ENCODE results near the gene MAP6. TPM values are rescaled to one million over a fixed set of nuclear protein-coding genes. Genes with fewer than 3 reads are reported as not detected.

MAP6 gene
- total RNA-seq, 1 experiment from 2014 or later = not detected

GRCh38 chr11:75557666-75558494 is 111.0 kb downstream of the MAP6 start:
- Histone ChIP-seq H3K4me1 (ENCODE audit: control insufficient read depth in 1 of 2, insufficient read depth in 2 of 2, low read length in 2 of 2) (peaks cover 3 to 39% of the 10 kb centered on the region in 2 experiments), H3K79me2 (ENCODE audit: insufficient read depth, low read length) (peaks cover 10% of the 10 kb centered on the region), H3K27me3 (ENCODE audit: insufficient read depth, low read length) (no peaks in the 10 kb centered on the region), H4K20me1 (ENCODE audit: insufficient read depth) (no peaks in the 10 kb centered on the region), H3K9me3 (ENCODE audit: control insufficient read depth in 1 of 2, insufficient read depth in 1 of 2, low read depth in 1 of 2, low read length in 2 of 2) (no peaks in the 10 kb centered on the region), H2AFZ (ENCODE audit: low read depth, low read length, poor library complexity, severe bottlenecking) (no peak overlapping the region), H3K4me2 (ENCODE audit: low read length) (peak overlapping the region; percentile 26; the same call in 1 of the 2 replicates), H3K9me2 (ENCODE audit: insufficient read depth) (no peaks in the 10 kb centered on the region), H3K4me3 (replicated peaks in 1 of 2; ENCODE audit: low read depth in 1 of 2, low read length in 2 of 2) (no peak overlapping the region), H3K27ac (ENCODE audit: low read depth, low read length) (no peak overlapping the region), H3K36me3 (ENCODE audit: control insufficient read depth in 1 of 2, insufficient read depth in 2 of 2, low read length in 2 of 2) (no peaks in the 10 kb centered on the region), H3K9ac (ENCODE audit: low read length) (no peak overlapping the region)
- DNase-seq (ENCODE audit: low read depth, low spot score) = no peak
- intact Hi-C loops (cut with micrococcal nuclease) = no loop called here
- no TSS peak for BruUV-seq (replicated peaks)
- no peak for ATAC-seq
- ChIA-PET CTCF (no interaction called here), RAD21 (ENCODE audit: low non-redundant PET in 1 of 2, low total read pairs in 2 of 2, uncharacterized antibody in 2 of 2, unreplicated experiment in 2 of 2) (no interaction called here), POLR2A (no interaction called here)
- TF ChIP-seq EZH2 (IDR thresholded peaks at IDR 0.05) (no peak), TCF7L2 (IDR thresholded peaks at IDR 0.05; ENCODE audit: borderline replicate concordance, extremely low read depth, insufficient read depth, insufficient read length) (no peak), SRF (IDR thresholded peaks at IDR 0.05; ENCODE audit: low read depth) (no peak), YY1 (IDR thresholded peaks at IDR 0.05; ENCODE audit: extremely low read depth, insufficient replicate concordance, low read depth, low read length) (no peak), ELF1 (IDR thresholded peaks at IDR 0.05; ENCODE audit: borderline replicate concordance, low read depth) (no peak), RAD21 (IDR thresholded peaks at IDR 0.05; ENCODE audit: low read depth) (no peak), SIN3A (IDR thresholded peaks at IDR 0.05; ENCODE audit: low read depth) (no peak)

GRCh38 chr11:75556275-75556674 is 112.6 kb downstream of the MAP6 start:
- Histone ChIP-seq H2AFZ (ENCODE audit: low read depth, low read length, poor library complexity, severe bottlenecking) (no peak overlapping the region), H4K20me1 (ENCODE audit: insufficient read depth) (no peaks in the 10 kb centered on the region), H3K4me3 (replicated peaks in 1 of 2; ENCODE audit: low read depth in 1 of 2, low read length in 2 of 2) (no peak overlapping the region), H3K36me3 (ENCODE audit: control insufficient read depth in 1 of 2, insufficient read depth in 2 of 2, low read length in 2 of 2) (no peaks in the 10 kb centered on the region), H3K9me2 (ENCODE audit: insufficient read depth) (no peaks in the 10 kb centered on the region), H3K4me1 (ENCODE audit: control insufficient read depth in 1 of 2, insufficient read depth in 2 of 2, low read length in 2 of 2) (peaks cover 0 to 32% of the 10 kb centered on the region in 2 experiments; a peak in 3 of 4 replicates), H3K27me3 (ENCODE audit: insufficient read depth, low read length) (no peaks in the 10 kb centered on the region), H3K9me3 (ENCODE audit: control insufficient read depth in 1 of 2, insufficient read depth in 1 of 2, low read depth in 1 of 2, low read length in 2 of 2) (no peaks in the 10 kb centered on the region), H3K27ac (ENCODE audit: low read depth, low read length) (no peak overlapping the region), H3K9ac (ENCODE audit: low read length) (no peak overlapping the region), H3K4me2 (ENCODE audit: low read length) (no peak overlapping the region), H3K79me2 (ENCODE audit: insufficient read depth, low read length) (no peaks in the 10 kb centered on the region)
- CTCF ChIA-PET = no interaction called here
- RAD21 ChIA-PET (ENCODE audit: low non-redundant PET in 1 of 2, low total read pairs in 2 of 2, uncharacterized antibody in 2 of 2, unreplicated experiment in 2 of 2) = no interaction called here
- TF ChIP-seq POLR2AphosphoS5 (IDR thresholded peaks at IDR 0.05; ENCODE audit: low read depth, low read length) (no peak), TCF7L2 (IDR thresholded peaks at IDR 0.05; ENCODE audit: borderline replicate concordance, extremely low read depth, insufficient read depth, insufficient read length) (no peak), SP1 (IDR thresholded peaks at IDR 0.05; ENCODE audit: low read depth) (no peak), EZH2 (IDR thresholded peaks at IDR 0.05) (no peak)
- no TSS peak for BruUV-seq (replicated peaks)
- POLR2A ChIA-PET = no interaction called here
- DNase-seq (ENCODE audit: low read depth, low spot score) = no peak
- ATAC-seq = no peak
- intact Hi-C loops (cut with micrococcal nuclease) = no loop called here
